ENCODE results near the gene ACP5.
"Not testable (repeated sequence)": the region's sequence is repeated elsewhere in the genome, so short reads cannot be mapped to it uniquely, and the experiment has no call there.

Gene ACP5

DNA sequence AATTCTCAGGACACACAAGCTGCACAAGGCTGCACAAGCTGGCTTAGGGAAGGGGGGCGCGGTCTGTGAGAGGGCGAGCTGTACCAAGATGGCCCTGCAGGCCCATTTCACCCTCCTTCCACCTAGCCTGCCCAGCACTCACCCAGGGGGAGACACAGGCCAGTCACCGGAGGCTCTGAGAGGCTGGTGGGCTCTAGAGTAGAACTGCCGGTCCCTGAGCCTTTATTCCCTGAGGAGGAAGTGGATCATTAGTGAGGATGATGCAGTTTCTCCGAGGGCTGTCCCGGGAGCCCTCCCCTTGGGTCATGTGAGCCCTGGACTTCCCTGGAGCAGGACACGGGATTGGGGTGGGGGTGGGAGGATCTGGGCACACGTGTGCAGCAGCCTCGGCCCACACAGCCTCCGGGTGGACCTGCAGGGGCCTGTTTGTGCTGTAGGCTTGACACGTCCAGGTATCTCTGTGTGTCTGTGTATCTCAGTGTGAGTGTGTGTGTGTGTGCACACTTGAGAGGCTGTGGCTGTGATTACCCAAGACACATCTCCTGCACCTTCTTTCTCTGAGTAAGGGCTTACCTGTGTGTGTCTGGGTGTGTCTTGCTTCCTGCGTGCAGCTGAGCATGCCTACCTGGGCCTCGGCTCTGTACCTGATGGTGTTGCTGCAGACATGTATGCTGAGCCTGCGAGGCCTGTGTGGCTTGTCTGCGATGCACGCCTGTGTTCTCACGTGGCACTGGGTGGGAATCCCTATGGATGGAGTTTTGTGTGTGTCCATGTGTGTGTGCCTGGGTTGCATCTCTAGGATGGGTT is at the start of gene ACP5:
ACP5 (minus strand) TSS at position 195 of the 807 bp plus-strand sequence. CDS start 328 bp downstream, outside the sequence.
- TF ChIP-seq, protein P1, sequence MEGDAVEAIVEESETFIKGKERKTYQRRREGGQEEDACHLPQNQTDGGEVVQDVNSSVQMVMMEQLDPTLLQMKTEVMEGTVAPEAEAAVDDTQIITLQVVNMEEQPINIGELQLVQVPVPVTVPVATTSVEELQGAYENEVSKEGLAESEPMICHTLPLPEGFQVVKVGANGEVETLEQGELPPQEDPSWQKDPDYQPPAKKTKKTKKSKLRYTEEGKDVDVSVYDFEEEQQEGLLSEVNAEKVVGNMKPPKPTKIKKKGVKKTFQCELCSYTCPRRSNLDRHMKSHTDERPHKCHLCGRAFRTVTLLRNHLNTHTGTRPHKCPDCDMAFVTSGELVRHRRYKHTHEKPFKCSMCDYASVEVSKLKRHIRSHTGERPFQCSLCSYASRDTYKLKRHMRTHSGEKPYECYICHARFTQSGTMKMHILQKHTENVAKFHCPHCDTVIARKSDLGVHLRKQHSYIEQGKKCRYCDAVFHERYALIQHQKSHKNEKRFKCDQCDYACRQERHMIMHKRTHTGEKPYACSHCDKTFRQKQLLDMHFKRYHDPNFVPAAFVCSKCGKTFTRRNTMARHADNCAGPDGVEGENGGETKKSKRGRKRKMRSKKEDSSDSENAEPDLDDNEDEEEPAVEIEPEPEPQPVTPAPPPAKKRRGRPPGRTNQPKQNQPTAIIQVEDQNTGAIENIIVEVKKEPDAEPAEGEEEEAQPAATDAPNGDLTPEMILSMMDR (IDR thresholded peaks at IDR 0.05; ENCODE audit: low read depth, low read length), result no peak
- H3K4me3 ChIP-seq (replicated peaks in 1 of 2; ENCODE audit: low read depth in 2 of 2, low read length in 2 of 2), result peak within 1 kb of the TSS in 1 of 2 donors; percentile 4
- peak in 1 of 2 donors; percentile 11 for DNase-seq (ENCODE audit: low read depth in 2 of 2)

DNA sequence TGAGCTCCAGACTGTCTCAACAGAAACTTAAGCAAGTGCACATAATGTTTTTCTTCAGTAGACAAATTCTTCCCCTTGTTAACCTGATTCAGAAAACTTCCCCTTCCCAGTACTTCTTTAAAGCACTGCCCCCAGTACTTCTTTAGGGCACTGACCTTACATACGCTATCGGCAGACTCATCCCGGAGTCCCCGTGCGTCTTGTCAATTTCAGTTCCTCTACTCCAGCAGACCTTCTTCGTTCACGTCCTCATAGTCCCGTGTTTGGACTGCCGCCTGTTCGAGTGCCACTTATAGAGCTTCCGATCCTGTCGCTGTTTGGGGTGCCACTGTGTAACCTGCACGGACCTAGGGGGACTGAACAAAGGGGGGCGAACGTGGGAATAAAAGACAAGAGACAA is 48.8 kb upstream of the ACP5 start:
- H3K4me3 ChIP-seq (replicated peaks in 1 of 2; ENCODE audit: low read depth in 2 of 2, low read length in 2 of 2), result no peak overlapping the region
- TF ChIP-seq, protein P1 (IDR thresholded peaks at IDR 0.05; ENCODE audit: low read depth, low read length), result no peak
- DNase-seq (ENCODE audit: low read depth in 2 of 2), result no peak

DNA sequence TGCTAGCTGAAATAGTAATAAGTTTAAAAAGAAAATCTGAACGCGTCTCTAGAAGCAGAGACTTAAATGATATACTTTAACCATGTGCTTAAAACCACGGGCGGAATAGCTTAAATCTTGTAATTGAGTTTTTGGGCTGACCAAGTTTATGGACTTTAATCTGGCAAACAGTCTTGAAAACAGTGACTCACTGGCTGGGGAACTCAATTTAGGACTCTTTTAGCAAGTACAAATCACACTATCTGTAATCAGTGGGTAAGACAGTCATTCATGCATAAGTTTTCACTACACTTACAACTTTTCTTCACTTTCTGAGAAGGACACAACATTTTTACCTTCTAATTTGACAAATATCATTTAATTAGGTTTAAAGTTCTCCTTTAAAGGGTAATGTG is 46.6 kb upstream of the ACP5 start:
- TF ChIP-seq, protein P1 (IDR thresholded peaks at IDR 0.05; ENCODE audit: low read depth, low read length), result no peak
- DNase-seq (ENCODE audit: low read depth in 2 of 2), result peak; percentile 47 to 57
- H3K4me3 ChIP-seq (replicated peaks in 1 of 2; ENCODE audit: low read depth in 2 of 2, low read length in 2 of 2), result no peak overlapping the region

DNA sequence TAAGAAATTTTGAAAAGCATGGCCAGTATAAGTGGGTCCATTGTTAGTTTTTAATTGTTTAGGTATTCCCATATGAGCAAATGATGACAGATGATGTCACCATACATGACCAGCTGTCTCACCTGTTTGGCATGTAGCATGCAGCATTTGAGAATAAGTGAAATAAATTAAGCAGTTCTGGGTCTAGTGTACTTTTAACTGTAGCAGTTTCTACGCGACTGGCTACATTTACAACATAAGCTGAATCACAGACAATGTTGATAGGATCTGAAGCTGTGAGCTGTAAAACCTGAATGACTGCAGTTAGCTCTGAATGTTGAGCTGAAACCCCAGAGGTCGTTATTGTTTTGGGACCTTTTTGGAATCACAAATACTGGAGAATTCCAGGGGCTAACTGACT is 45.0 kb upstream of the ACP5 start:
- not testable (repeated sequence) for H3K4me3 ChIP-seq (replicated peaks in 1 of 2; ENCODE audit: low read depth in 2 of 2, low read length in 2 of 2)
- peak in 1 of 2 donors; percentile 30 for DNase-seq (ENCODE audit: low read depth in 2 of 2)

DNA sequence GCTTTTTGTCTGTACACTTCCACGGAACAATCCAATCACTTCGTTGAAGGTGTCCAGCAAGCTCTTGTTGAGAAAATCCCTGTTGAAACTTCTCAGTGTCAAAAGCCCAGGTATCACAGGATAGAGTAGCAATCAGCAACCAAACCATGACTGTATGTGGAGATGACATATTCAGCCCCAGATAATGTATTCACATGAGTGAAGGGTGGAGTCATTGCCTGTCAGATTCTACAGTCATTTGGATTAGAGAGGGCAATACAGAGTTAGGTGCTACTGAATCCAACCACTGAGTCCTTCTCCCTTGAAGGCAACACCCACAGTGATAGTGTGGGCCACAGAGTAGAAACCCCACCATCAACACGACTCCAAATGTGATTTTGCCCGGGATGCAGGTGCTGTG is 43.1 kb upstream of the ACP5 start:
- DNase-seq (ENCODE audit: low read depth in 2 of 2), result no peak
- TF ChIP-seq, protein P1 (IDR thresholded peaks at IDR 0.05; ENCODE audit: low read depth, low read length), result no peak
- H3K4me3 ChIP-seq (replicated peaks in 1 of 2; ENCODE audit: low read depth in 2 of 2, low read length in 2 of 2), result no peak overlapping the region

DNA sequence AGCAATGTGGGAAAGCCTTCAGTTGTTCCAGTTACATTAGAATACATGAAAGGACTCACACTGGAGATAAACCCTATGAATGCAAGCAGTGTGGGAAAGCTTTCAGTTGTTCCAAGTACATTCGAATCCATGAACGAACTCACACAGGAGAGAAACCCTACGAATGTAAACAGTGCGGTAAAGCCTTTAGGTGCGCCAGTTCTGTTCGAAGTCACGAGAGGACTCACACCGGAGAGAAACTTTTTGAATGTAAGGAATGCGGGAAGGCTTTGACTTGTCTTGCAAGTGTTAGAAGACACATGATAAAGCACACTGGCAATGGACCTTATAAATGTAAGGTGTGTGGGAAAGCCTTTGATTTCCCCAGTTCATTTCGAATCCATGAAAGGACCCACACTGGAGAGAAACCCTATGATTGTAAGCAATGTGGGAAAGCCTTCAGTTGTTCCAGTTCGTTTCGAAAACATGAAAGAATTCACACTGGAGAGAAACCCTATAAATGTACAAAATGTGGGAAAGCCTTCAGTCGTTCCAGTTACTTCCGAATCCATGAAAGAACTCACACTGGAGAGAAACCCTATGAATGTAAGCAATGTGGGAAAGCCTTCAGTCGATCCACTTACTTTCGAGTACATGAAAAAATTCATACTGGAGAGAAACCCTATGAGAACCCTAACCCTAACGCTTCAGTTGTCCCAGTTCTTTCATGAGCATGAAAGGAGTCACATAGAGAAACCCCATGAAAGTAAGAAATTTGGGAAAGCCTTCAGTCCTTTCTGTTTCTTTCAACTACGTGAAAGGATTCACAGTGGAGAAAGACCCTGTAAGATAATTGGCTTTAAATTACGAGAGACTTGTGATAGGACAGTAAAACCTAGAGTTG is 40.0 kb upstream of the ACP5 start:
- no peak overlapping the region for H3K4me3 ChIP-seq (replicated peaks in 1 of 2; ENCODE audit: low read depth in 2 of 2, low read length in 2 of 2)
- DNase-seq (ENCODE audit: low read depth in 2 of 2), result peak in 1 of 2 donors; percentile 8
- TF ChIP-seq, protein P1 (IDR thresholded peaks at IDR 0.05; ENCODE audit: low read depth, low read length), result no peak
